WTC11 (cell line): ENCODE measurements around the gene CD48. TPM values are rescaled to one million over a fixed set of nuclear protein-coding genes. Genes with fewer than 3 reads are reported as not detected.

Source experiments
- ATAC-seq: fragments of 200-7000 bp; cut with Tn5 transposase; 2 replicates; pipeline ENCODE4 v1.10.0; 2021; ENCODE audit warnings: mild to moderate bottlenecking, moderate library complexity
- CTCF ChIA-PET: fragments of 300-600 bp; sonication (Branson Sonifier 250); formaldehyde crosslinking; loops from one replicate; lab custom pipeline; 2021; ENCODE audit warnings: antibody characterized with exemption; lab: Charles Lee
- POLR2A ChIA-PET: fragments of 350-600 bp; sonication (Branson Sonifier 250); formaldehyde crosslinking; loops from one replicate; lab custom pipeline; 2021; ENCODE audit warnings: antibody characterized with exemption; lab: Charles Lee
- DNase-seq: peaks from one replicate; pipeline ENCODE4 v3.0.0; 2021; ENCODE audit warnings: low spot score
- H3K27ac Mint-ChIP-seq: 2 replicates; pipeline ENCODE4 v1.8.0; 2021; ENCODE audit warnings: mixed read lengths
- H3K27me3 Mint-ChIP-seq: 2 replicates; pipeline ENCODE4 v1.8.0; 2021; ENCODE audit warnings: low read depth, mild to moderate bottlenecking, moderate library complexity, mixed read lengths
- H3K36me3 Mint-ChIP-seq: 2 replicates; pipeline ENCODE4 v1.8.0; 2021; ENCODE audit warnings: mixed read lengths
- H3K4me1 Mint-ChIP-seq: 2 replicates; pipeline ENCODE4 v1.8.0; 2022; ENCODE audit warnings: mixed read lengths
- H3K4me3 Mint-ChIP-seq: 2 replicates; pipeline ENCODE4 v1.8.0; 2021; ENCODE audit warnings: mild to moderate bottlenecking, moderate library complexity, mixed read lengths
- H3K9me3 Mint-ChIP-seq: 2 replicates; pipeline ENCODE4 v1.8.0; 2021; ENCODE audit warnings: mixed read lengths
- CREB1 ChIP-seq: sonication (generic); formaldehyde crosslinking; IDR thresholded peaks from 2 replicates; pipeline ENCODE4 v1.8.0; 2023; ENCODE audit warnings: mild to moderate bottlenecking, missing genetic modification reagents
- MXD4 ChIP-seq: fragments of 250-450 bp; sonication (Bioruptor Pico); IDR thresholded peaks from 2 replicates; pipeline ENCODE4 v1.8.0; 2021; ENCODE audit warnings: mild to moderate bottlenecking, moderate library complexity, borderline replicate concordance
- NFE2L1 ChIP-seq: sonication (generic); formaldehyde crosslinking; IDR thresholded peaks from 2 replicates; pipeline ENCODE4 v1.8.1; 2023; ENCODE audit warnings: missing genetic modification reagents
- SMAD4 ChIP-seq: sonication (generic); formaldehyde crosslinking; IDR thresholded peaks from 2 replicates; pipeline ENCODE4 v1.8.0; 2022; ENCODE audit warnings: mild to moderate bottlenecking, missing genetic modification reagents
- TEAD1 ChIP-seq: sonication (generic); formaldehyde crosslinking; IDR thresholded peaks from 2 replicates; pipeline ENCODE4 v1.8.0; 2022; ENCODE audit warnings: mild to moderate bottlenecking, missing genetic modification reagents
- TP53 ChIP-seq: sonication (generic); formaldehyde crosslinking; IDR thresholded peaks from 2 replicates; pipeline ENCODE4 v1.8.1; 2023; ENCODE audit warnings: mild to moderate bottlenecking, missing genetic modification reagents
- ZNF317 ChIP-seq: sonication (generic); formaldehyde crosslinking; IDR thresholded peaks from 2 replicates; pipeline ENCODE4 v1.8.1; 2023; ENCODE audit warnings: low read depth, mild to moderate bottlenecking, moderate library complexity, missing genetic modification reagents, borderline replicate concordance
- total RNA-seq: library from RNA; stranded (reverse); gene quantifications from 3 replicates; pipeline ENCODE4 v1.2.3, GENCODE V29; 2021
- TF ChIP-seq, protein P1 (sequence below): sonication (generic); formaldehyde crosslinking; IDR thresholded peaks from 2 replicates; pipeline ENCODE4 v1.8.1; 2022; ENCODE audit warnings: mild to moderate bottlenecking, moderate library complexity, missing genetic modification reagents
- TF ChIP-seq, protein P2 (sequence below): sonication (generic); formaldehyde crosslinking; conservative IDR thresholded peaks from 2 replicates; pipeline ENCODE4 v1.8.1; 2022; ENCODE audit warnings: mild to moderate bottlenecking, missing genetic modification reagents
- TF ChIP-seq, protein P3 (sequence below): fragments of 250-450 bp; sonication (Bioruptor Pico); IDR thresholded peaks from 2 replicates; pipeline ENCODE4 v1.9.0; 2021; ENCODE audit warnings: moderate library complexity, mild to moderate bottlenecking, inconsistent platforms, borderline replicate concordance
- TF ChIP-seq, protein P4 (sequence below): sonication (generic); formaldehyde crosslinking; IDR thresholded peaks from 2 replicates; pipeline ENCODE4 v1.8.0; 2023; ENCODE audit warnings: missing genetic modification reagents, mild to moderate bottlenecking, borderline replicate concordance
- TF ChIP-seq, protein P5 (sequence below): fragments of 200-600 bp; IDR thresholded peaks from 2 replicates; pipeline ENCODE4 v1.8.0; 2022; ENCODE audit warnings: antibody characterized with exemption

CD48 gene
- total RNA-seq, 1 experiment from 2014 or later, result 0.66 TPM

DNA sequence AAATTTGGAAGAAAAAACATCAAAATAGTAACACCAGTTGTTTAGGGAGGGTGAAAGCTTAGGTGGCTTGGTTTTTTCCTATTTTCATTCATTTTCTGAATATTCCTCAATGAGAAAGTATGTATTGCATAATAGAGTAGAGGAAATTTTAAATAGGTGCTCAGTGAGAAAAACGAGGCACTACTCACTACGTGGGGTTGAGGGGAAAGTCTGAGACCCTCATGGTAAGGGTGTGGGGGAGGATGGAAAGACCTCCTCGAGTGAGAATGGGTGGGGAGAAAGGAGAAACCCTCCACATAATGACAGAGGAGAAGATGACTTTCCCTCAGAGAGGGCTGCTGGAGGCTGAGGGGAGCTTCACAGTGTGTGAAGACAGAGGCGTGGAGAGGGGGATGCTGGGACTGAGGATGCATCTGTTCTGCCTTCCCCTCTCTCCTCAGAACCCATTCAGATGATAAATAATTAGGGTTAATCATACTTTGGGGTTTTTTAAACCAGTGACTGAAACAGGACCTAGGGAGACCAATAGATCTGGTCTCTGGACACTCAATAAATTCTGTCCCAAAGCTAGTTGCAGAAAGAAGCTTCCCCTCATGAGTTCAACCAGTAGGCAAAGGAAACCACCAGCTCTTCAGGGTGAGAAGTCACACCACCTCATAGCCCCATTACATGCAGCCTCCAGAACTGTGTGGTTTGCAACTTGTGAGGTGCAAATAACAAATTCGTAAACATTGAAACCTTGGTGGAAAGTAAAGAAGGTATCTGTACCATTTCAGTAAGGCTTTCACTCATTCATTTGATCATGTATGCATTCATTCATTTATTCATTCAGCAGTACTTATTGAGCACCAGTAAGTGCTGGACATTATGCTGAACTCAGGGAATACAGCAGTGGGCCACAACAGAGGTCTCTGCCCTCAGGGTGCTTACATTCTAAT is 44.6 kb upstream of the CD48 start (continued):
- TF ChIP-seq SMAD4 (CRISPR knock-in tag) (no peak), CREB1 (CRISPR knock-in tag) (no peak), TEAD1 (CRISPR knock-in tag) (no peak)
- TF ChIP-seq, protein P1, sequence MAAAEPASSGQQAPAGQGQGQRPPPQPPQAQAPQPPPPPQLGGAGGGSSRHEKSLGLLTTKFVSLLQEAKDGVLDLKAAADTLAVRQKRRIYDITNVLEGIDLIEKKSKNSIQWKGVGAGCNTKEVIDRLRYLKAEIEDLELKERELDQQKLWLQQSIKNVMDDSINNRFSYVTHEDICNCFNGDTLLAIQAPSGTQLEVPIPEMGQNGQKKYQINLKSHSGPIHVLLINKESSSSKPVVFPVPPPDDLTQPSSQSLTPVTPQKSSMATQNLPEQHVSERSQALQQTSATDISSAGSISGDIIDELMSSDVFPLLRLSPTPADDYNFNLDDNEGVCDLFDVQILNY (CRISPR knock-in tag), result no peak

DNA sequence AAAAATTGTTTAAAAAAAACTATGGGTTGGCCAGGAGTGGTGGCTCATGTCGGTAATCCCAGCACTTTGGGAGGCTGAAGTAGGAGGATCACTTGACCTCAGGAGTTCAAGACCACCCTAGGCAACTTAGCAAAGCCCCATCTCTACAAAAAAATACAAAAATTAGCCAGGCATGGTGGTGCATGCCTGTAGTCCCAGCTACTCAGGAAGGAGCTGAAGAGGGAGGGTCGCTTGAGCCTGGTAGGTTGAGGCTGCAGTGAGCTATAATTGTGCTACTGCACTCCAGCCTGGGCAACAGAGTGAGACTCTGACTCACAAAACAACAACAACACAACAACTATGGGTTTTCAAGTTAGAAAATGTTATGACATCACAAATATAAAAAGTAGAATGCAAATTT is 43.8 kb upstream of the CD48 start:
- H3K4me3 Mint-ChIP-seq, result no peak overlapping the region
- no peak for ATAC-seq
- no peak for DNase-seq
- no peaks in the 10 kb centered on the region for H3K36me3 Mint-ChIP-seq
- TF ChIP-seq, protein P2, sequence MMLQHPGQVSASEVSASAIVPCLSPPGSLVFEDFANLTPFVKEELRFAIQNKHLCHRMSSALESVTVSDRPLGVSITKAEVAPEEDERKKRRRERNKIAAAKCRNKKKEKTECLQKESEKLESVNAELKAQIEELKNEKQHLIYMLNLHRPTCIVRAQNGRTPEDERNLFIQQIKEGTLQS, result no peak
- H3K4me1 Mint-ChIP-seq, result peaks cover 5% of the 10 kb centered on the region; the same call in 1 of the 2 replicates
- POLR2A ChIA-PET, result no interaction called here
- no peak overlapping the region for H3K27ac Mint-ChIP-seq
- CTCF ChIA-PET, result interaction anchor here (1.9 kb wide), 1 partner anchor 22 kb away, joined by 6 read pairs; no protein-coding TSS in a partner anchor
- H3K9me3 Mint-ChIP-seq, result no peaks in the 10 kb centered on the region
- H3K27me3 Mint-ChIP-seq, result peaks cover 9% of the 10 kb centered on the region

DNA sequence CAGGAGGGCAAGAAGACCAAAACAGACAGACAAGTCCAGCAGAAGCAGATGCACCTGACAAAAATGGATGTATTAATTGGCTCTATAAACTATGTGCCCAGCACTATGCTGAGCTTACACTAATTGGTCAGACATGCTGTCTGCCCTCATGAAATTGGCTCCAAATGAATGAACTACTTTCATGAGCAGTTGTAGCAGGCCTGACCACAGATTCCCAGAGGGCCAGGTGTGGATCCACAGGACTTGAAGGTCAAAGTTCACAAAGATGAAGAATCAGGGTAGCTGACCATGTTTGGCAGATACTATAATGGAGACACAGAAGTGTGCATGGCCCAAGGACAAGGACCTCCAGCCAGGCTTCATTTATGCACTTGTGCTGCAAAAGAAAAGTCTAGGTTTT is 42.0 kb upstream of the CD48 start:
- CTCF ChIA-PET, result interaction anchor here (1.4 kb wide), 1 partner anchor 15 kb away, joined by 7 read pairs; no protein-coding TSS in a partner anchor
- no peak for DNase-seq
- H3K4me3 Mint-ChIP-seq, result no peak overlapping the region
- TF ChIP-seq NFE2L1 (CRISPR knock-in tag) (no peak), TP53 (CRISPR knock-in tag) (no peak), MXD4 (CRISPR knock-in tag) (no peak), SMAD4 (CRISPR knock-in tag) (no peak), ZNF317 (CRISPR knock-in tag) (no peak)
- TF ChIP-seq, protein P3, sequence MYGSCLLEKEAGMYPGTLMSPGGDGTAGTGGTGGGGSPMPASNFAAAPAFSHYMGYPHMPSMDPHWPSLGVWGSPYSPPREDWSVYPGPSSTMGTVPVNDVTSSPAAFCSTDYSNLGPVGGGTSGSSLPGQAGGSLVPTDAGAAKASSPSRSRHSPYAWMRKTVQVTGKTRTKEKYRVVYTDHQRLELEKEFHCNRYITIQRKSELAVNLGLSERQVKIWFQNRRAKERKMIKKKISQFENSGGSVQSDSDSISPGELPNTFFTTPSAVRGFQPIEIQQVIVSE (CRISPR knock-in tag), result no peak
- TF ChIP-seq, protein P4, sequence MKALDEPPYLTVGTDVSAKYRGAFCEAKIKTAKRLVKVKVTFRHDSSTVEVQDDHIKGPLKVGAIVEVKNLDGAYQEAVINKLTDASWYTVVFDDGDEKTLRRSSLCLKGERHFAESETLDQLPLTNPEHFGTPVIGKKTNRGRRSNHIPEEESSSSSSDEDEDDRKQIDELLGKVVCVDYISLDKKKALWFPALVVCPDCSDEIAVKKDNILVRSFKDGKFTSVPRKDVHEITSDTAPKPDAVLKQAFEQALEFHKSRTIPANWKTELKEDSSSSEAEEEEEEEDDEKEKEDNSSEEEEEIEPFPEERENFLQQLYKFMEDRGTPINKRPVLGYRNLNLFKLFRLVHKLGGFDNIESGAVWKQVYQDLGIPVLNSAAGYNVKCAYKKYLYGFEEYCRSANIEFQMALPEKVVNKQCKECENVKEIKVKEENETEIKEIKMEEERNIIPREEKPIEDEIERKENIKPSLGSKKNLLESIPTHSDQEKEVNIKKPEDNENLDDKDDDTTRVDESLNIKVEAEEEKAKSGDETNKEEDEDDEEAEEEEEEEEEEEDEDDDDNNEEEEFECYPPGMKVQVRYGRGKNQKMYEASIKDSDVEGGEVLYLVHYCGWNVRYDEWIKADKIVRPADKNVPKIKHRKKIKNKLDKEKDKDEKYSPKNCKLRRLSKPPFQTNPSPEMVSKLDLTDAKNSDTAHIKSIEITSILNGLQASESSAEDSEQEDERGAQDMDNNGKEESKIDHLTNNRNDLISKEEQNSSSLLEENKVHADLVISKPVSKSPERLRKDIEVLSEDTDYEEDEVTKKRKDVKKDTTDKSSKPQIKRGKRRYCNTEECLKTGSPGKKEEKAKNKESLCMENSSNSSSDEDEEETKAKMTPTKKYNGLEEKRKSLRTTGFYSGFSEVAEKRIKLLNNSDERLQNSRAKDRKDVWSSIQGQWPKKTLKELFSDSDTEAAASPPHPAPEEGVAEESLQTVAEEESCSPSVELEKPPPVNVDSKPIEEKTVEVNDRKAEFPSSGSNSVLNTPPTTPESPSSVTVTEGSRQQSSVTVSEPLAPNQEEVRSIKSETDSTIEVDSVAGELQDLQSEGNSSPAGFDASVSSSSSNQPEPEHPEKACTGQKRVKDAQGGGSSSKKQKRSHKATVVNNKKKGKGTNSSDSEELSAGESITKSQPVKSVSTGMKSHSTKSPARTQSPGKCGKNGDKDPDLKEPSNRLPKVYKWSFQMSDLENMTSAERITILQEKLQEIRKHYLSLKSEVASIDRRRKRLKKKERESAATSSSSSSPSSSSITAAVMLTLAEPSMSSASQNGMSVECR (CRISPR knock-in tag), result no peak
- TF ChIP-seq, protein P1 (CRISPR knock-in tag), result no peak
- TF ChIP-seq, protein P5, sequence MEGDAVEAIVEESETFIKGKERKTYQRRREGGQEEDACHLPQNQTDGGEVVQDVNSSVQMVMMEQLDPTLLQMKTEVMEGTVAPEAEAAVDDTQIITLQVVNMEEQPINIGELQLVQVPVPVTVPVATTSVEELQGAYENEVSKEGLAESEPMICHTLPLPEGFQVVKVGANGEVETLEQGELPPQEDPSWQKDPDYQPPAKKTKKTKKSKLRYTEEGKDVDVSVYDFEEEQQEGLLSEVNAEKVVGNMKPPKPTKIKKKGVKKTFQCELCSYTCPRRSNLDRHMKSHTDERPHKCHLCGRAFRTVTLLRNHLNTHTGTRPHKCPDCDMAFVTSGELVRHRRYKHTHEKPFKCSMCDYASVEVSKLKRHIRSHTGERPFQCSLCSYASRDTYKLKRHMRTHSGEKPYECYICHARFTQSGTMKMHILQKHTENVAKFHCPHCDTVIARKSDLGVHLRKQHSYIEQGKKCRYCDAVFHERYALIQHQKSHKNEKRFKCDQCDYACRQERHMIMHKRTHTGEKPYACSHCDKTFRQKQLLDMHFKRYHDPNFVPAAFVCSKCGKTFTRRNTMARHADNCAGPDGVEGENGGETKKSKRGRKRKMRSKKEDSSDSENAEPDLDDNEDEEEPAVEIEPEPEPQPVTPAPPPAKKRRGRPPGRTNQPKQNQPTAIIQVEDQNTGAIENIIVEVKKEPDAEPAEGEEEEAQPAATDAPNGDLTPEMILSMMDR, result no peak
- TF ChIP-seq, all 79 proteins: peak for 0
- Mint-ChIP-seq H3K27me3 (peaks cover 16% of the 10 kb centered on the region), H3K36me3 (no peaks in the 10 kb centered on the region), H3K9me3 (no peaks in the 10 kb centered on the region), H3K4me1 (peaks cover 5% of the 10 kb centered on the region; the same call in 1 of the 2 replicates), H3K27ac (no peak overlapping the region)
- no peak for ATAC-seq
- POLR2A ChIA-PET, result interaction anchor here (1.8 kb wide), 1 partner anchor 15 kb away, joined by 7 read pairs; no protein-coding TSS in a partner anchor
